GM21381 (cell line): Measurements from ENCODE around the gene PLCB4.
"Not testable (repeated sequence)": the region's sequence is repeated elsewhere in the genome, so short reads cannot be mapped to it uniquely, and the experiment has no call there.

ENCODE experiments used
- ATAC-seq: cut with Tn5 transposase; IDR thresholded peaks from one replicate; pipeline ENCODE4 v1.9.1; 2021; ENCODE audit warnings: mild to moderate bottlenecking, moderate library complexity; ENCODE audit not compliant: unreplicated experiment

The PLCB4 gene

GRCh38 chr20:9348747-9349146, 279.9 kb downstream of the PLCB4 start:
- no peak for ATAC-seq

DNA sequence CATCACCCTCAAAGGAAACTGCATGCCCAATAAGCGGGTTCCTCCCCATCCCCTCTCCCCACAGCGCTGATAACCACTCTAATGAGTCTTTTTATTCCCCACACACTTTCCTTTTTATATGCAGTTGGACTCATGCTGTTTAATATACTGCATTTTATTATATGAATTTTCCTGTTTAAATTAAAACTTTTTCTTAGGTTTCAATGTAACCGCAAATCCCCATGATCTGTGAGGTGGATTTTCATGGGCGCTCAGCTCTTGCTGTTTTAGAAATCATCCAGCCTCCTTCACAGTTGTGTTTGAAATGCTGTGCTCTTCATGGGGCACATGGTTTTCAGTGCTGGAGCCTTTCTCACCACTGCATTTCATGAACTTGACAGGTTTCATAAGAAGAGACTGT, 280.4 kb downstream of the PLCB4 start:
- ATAC-seq: no peak

DNA sequence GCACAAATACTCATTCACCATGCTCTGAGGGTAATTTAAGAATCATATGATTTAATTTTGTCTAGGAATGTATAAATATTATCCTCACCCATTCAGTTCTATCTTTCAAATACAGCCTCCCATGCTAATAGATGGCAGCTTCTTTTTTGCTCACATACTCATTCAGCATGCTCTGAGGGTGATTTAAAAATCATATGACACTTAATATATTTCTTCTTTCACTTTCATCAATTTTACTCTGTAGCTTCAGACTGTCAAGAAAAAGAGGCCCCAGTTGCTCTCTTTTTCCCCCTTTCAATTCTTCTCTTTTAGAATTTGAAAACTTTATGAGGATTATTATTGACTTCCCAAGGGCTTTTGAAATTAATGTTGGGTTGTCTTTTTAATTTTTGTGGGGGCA, 283.9 kb downstream of the PLCB4 start:
- peak; percentile 62 for ATAC-seq

DNA sequence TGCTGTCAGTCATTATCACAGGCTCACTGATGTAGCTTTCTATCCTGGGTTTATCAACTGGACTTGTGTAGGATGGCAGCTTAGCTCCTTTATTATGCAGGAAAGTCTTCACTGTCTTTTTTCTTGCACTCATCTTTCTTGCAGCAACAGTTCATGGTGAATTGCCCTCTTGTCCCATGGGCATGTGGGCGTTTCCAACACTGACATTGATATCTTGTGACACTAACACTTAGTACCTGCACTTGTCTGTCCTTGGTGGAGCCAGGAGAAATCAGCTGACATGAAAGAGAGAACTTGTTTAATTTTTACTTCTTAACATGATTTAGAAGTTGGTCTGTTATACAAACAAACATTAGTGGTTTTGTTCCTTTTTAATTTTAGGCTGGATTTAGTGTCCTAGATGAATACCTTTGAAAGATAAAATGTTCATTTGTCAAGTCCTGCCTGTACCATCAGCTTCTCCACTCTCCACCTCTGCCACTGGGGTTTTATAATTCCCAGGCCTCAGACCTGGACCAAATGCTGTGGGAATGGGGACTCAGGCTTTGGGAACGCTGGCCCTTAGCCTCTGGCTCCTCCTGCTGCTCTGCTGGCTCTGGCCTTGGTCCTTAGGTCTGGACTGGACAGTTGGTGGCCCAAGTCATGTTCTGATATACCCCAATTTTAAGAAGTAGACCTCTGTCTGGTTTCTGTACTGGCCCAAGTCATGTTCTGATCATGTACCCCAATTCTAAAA, 284.5 kb downstream of the PLCB4 start:
- ATAC-seq: peak; percentile 30

DNA sequence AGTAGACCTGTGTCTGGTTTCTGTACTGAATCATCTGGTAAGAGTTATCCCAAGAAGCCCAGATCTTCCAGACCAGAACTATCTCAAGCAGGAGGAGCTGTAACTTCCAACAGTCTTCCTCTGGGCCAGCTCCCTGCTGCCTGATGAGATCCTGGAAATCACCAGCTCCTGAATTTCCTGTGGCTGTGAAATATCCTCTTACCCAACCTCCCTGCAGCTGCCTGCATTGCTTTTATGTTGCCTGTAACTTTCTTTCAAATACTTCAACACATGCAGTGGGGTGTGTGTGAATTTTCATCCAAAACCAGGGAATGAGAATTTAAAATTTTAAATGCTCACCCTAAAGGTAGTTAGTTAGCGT, 285.0 kb downstream of the PLCB4 start:
- ATAC-seq: no peak

- no peak for ATAC-seq
Observed at GRCh38 chr20:9354579-9354978, 285.7 kb downstream of the PLCB4 start.

GRCh38 chr20:9358001-9358400, 289.1 kb downstream of the PLCB4 start:
- no peak for ATAC-seq

GRCh38 chr20:9359561-9360308, 290.8 kb downstream of the PLCB4 start:
- no peak for ATAC-seq

DNA sequence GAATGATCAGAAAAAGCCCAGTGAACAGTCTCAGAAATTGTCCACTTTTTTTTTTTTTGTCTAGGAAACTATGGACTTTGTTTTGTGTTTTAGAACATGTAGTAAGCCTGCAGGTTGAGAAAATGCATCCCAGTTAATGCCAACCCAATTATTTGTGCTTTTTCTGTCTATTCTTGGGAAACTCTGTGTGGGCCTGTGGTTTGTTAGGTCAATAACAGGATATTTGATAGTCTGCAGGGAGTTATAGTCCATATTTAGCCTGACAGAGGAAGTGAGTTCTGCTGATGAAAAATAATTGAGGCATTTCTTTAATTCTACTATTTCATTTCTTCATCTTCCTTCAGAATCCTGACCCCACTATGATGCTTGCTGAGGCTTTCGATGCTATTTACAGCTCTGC, 291.5 kb downstream of the PLCB4 start:
- ATAC-seq: no peak

DNA sequence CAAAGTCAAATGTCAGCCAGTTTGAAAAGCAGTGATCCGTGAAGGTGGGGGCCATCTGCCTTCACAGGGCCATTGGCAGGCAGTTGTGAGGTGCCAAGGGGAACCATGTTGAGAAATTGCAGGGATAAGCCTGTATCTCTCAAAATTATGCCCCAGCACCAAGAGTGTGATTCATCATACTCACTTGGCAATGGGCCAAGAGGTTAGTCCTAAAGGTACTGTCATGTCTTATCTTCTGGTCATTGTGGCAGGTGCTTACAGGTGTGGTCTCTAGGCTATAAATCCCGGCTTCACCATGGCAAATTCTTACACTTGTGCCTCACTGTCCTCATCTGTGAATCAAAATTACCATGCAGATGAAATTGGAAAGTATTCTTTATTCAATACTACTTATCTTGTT, 294.8 kb downstream of the PLCB4 start:
- no peak for ATAC-seq

- ATAC-seq: no peak
Observed at GRCh38 chr20:9367328-9367727, 298.4 kb downstream of the PLCB4 start.

GRCh38 chr20:9367746-9368145, 298.9 kb downstream of the PLCB4 start:
- ATAC-seq: no peak

GRCh38 chr20:9368893-9369292, 300.0 kb downstream of the PLCB4 start:
- no peak for ATAC-seq

DNA sequence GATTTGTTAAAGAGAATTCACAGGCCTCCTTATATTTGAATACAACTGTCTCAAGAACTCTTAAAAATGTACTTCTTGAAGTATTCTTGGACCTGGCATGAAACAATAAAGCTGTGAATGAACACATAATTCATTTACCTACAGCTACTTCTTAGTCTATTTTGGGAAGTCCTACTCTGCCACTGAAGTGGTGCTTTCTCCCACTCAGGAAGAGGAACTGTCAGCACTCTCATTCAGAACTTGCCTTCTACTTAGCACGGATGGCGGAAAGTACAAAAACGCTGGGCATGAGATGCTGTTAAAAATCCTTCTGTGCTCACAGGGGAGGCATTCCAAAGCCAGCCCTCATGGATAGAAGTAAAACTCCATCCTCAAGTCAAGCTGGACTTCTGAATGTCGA, 300.7 kb downstream of the PLCB4 start:
- no peak for ATAC-seq

DNA sequence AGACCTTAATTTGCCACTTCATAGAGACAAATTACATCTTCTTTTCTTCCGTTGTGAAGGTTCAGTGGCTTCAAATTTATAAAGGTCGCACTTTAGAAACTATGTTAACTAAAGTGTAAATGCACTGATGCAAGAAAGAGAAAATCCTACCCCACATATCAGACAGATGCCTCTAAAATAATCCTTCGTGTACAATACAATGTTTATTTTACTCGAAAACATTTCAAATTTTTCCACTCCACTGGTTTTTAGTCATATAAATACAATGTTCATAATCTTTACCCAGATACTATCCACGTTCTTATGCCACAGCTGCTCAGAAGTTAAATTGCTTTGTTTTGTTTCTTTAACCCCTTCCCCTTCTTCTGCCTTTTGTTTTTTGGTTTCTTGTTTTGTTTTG, 305.2 kb downstream of the PLCB4 start:
- ATAC-seq: no peak

GRCh38 chr20:9374480-9374879, 305.6 kb downstream of the PLCB4 start:
- ATAC-seq: no peak

DNA sequence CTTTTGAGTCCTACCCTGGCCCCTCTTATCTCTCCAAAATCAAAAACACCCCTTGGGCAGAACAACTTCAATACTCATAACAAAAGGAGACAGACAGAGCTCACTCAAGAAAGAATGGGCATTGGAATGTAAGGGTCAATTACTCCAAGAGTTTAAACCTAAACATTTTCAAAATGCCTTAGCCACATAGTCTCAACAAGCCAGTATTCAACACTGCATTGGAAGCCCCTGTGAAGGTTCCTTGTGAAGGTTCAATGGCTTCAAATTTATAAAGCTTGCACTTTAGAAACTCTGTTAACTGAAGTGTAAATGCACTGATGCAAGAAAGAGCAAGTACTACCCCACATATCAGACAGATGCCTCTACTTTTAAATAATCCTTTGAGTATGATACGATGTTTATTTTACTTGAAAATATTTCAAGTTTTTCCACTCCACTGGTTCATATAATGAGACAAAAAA, 306.4 kb downstream of the PLCB4 start:
- no peak for ATAC-seq

GRCh38 chr20:9377007-9377406, 308.1 kb downstream of the PLCB4 start:
- ATAC-seq: no peak

- not testable (repeated sequence) for ATAC-seq
Observed at GRCh38 chr20:9385345-9386310, 316.7 kb downstream of the PLCB4 start.

GRCh38 chr20:9388160-9388812, 319.4 kb downstream of the PLCB4 start:
- ATAC-seq: no peak

DNA sequence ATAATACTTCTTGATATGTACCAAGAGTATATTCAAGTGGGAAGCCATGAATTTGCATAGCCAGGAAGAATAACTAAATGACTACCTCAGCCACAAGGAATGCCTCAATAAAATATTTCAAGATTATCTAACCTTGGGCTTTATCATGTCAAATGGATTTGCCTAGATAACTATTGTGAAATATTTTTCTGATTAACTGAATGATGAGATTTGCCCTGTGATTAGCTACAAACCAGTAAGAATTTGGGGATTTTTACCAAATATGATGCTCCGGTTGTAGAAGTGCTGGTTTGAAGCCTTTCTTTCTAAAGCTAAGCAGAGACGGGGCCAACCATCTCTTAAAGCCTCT, 319.9 kb downstream of the PLCB4 start:
- no peak for ATAC-seq
